Thyroid gland (tissue), 4 donors: ENCODE results near the gene DNAH8. TPM values are rescaled to one million over a fixed set of nuclear protein-coding genes. Genes with fewer than 3 reads are reported as not detected.

Source experiments
- DNase-seq, 2 donors: peaks; one replicate each; pipeline ENCODE4 v3.0.0-alpha.2; 2019
- H3K27ac ChIP-seq, 3 donors: fragments of 200-600 bp; sonication (generic); 1 replicate in 2 of 3; 2 replicates in 1 of 3; pipeline ENCODE4 v1.5.1; 2016 to 2019; ENCODE audit warnings: mild to moderate bottlenecking in 1 of 3, moderate library complexity in 1 of 3
- H3K27me3 ChIP-seq: fragments of 200-600 bp; sonication (generic); one replicate; pipeline ENCODE4 v1.5.1; 2019
- H3K36me3 ChIP-seq, 2 donors: fragments of 200-600 bp; sonication (generic); one replicate each; pipeline ENCODE4 v1.5.1; 2016 to 2019
- H3K4me1 ChIP-seq, 2 donors: fragments of 200-600 bp; sonication (generic); one replicate each; pipeline ENCODE4 v1.5.1; 2017 to 2019
- H3K4me3 ChIP-seq, 3 donors: fragments of 200-600 bp; sonication (generic); replicated peaks in 1 of 3; 1 replicate in 2 of 3; 2 replicates in 1 of 3; pipeline ENCODE4 v1.5.1; 2016; ENCODE audit warnings: mild to moderate bottlenecking in 1 of 3
- H3K9me3 ChIP-seq: fragments of 200-600 bp; sonication (generic); one replicate; pipeline ENCODE4 v1.5.1; 2017
- CTCF ChIP-seq, 6 experiments: fragments of 200-600 bp in 3 of 6; fragments of 450-650 bp in 3 of 6; sonication (generic) in 3 of 6; IDR thresholded peaks; one replicate each; pipeline ENCODE4 v1.5.1; 2016 to 2019; ENCODE audit warnings: antibody characterized with exemption in 6 of 6, mild to moderate bottlenecking in 2 of 6, inconsistent platforms in 1 of 6, moderate library complexity in 1 of 6
- POLR2A ChIP-seq, 2 donors: fragments of 450-650 bp; IDR thresholded peaks; one replicate each; pipeline ENCODE4 v1.6.1; 2017; ENCODE audit warnings: antibody characterized with exemption in 2 of 2, mild to moderate bottlenecking in 2 of 2, moderate library complexity in 1 of 2
- WGBS, 2 donors: methylation state at CpG; one replicate each; pipeline ENCODE4 v1.1.5; 2017; 5-methylcytosine and 5-hydroxymethylcytosine counted together
- intact Hi-C: fragments of 100-400 bp; cut with DNase I; formaldehyde crosslinking; loops from one replicate; pipeline ENCODE4 v1.15.1; 2023
- total RNA-seq, 4 donors: library from RNA; depleted of rRNA; stranded (reverse); fragments of >200 nt; gene quantifications; one replicate each; pipeline ENCODE4 v1.2.3, GENCODE V29; 2016

The DNAH8 gene
- total RNA-seq, 4 donors from 2014 or later, result 0.04 to 4.8 (median 0.12) TPM

- H3K9me3 ChIP-seq, result no peaks in the 10 kb centered on the region
- intact Hi-C loops, result no loop called here
- no peak for DNase-seq
- H3K27me3 ChIP-seq, result no peaks in the 10 kb centered on the region
- TF ChIP-seq CTCF (IDR thresholded peaks at IDR 0.05), result no peak
- H3K4me1 ChIP-seq, result no peaks in the 10 kb centered on the region
- no peaks in the 10 kb centered on the region for H3K36me3 ChIP-seq
- no peak overlapping the region for H3K27ac ChIP-seq
- no peak overlapping the region for H3K4me3 ChIP-seq
- 80 to 89% methylated on average over 3 of the region's 3 CpGs for WGBS, 2 donors
Observed at GRCh38 chr6:38806833-38807232, 91.7 kb downstream of the DNAH8 start.

- H3K4me3 ChIP-seq, result no peak overlapping the region
- H3K27ac ChIP-seq, result no peak overlapping the region
- H3K9me3 ChIP-seq, result no peaks in the 10 kb centered on the region
- no peak for TF ChIP-seq CTCF (IDR thresholded peaks at IDR 0.05)
- TF ChIP-seq POLR2A (IDR thresholded peaks at IDR 0.05), result no peak
- no peak for DNase-seq
- 63 to 92% methylated on average over 3 of the region's 3 CpGs for WGBS, 2 donors
- intact Hi-C loops, result no loop called here
- no peaks in the 10 kb centered on the region for H3K4me1 ChIP-seq
- no peaks in the 10 kb centered on the region for H3K27me3 ChIP-seq
- no peaks in the 10 kb centered on the region for H3K36me3 ChIP-seq
Observed at GRCh38 chr6:38808039-38808438, 92.9 kb downstream of the DNAH8 start.

GRCh38 chr6:38813041-38813823 lies 98.1 kb downstream of the DNAH8 start:
- TF ChIP-seq POLR2A (IDR thresholded peaks at IDR 0.05), result no peak
- TF ChIP-seq CTCF (IDR thresholded peaks at IDR 0.05), result no peak
- Histone ChIP-seq H3K36me3 (no peaks in the 10 kb centered on the region), H3K27ac (no peak overlapping the region), H3K4me1 (no peaks in the 10 kb centered on the region), H3K4me3 (no peak overlapping the region), H3K9me3 (no peaks in the 10 kb centered on the region), H3K27me3 (no peaks in the 10 kb centered on the region)
- intact Hi-C loops, result no loop called here
- DNase-seq, result no peak
- 62 to 73% methylated on average over 5 of the region's 5 CpGs for WGBS, 2 donors

GRCh38 chr6:38814761-38815160 lies 99.7 kb downstream of the DNAH8 start:
- Histone ChIP-seq H3K9me3 (no peaks in the 10 kb centered on the region), H3K4me3 (no peak overlapping the region), H3K36me3 (no peaks in the 10 kb centered on the region), H3K4me1 (no peaks in the 10 kb centered on the region), H3K27ac (no peak overlapping the region), H3K27me3 (no peaks in the 10 kb centered on the region)
- intact Hi-C loops, result no loop called here
- DNase-seq, result no peak
- TF ChIP-seq CTCF (IDR thresholded peaks at IDR 0.05), result no peak
- TF ChIP-seq POLR2A (IDR thresholded peaks at IDR 0.05), result no peak
- 77 to 79% methylated on average over 5 of the region's 5 CpGs for WGBS, 2 donors

GRCh38 chr6:38815250-38815649 lies 100.1 kb downstream of the DNAH8 start:
- no peaks in the 10 kb centered on the region for H3K9me3 ChIP-seq
- WGBS, 2 donors, result 87 to 90% methylated on average over 8 of the region's 8 CpGs
- no peak overlapping the region for H3K4me3 ChIP-seq
- no peaks in the 10 kb centered on the region for H3K36me3 ChIP-seq
- no peaks in the 10 kb centered on the region for H3K27me3 ChIP-seq
- no peak for DNase-seq
- TF ChIP-seq POLR2A (IDR thresholded peaks at IDR 0.05) (no peak), CTCF (IDR thresholded peaks at IDR 0.05) (no peak)
- H3K4me1 ChIP-seq, result no peaks in the 10 kb centered on the region
- no peak overlapping the region for H3K27ac ChIP-seq
- intact Hi-C loops, result no loop called here
